Upper lobe of left lung (tissue), 6 donors: ENCODE data around the gene COX19. TPM values are rescaled to one million over a fixed set of nuclear protein-coding genes. Genes with fewer than 3 reads are reported as not detected.

Experiments
- ATAC-seq, 2 donors: fragments of 200-7000 bp; cut with Tn5 transposase; one replicate each; pipeline ENCODE4 v1.9.1; 2022; ENCODE audit warnings: mild to moderate bottlenecking in 2 of 2, moderate library complexity in 2 of 2; ENCODE audit not compliant: low FRiP score in 2 of 2
- DNase-seq, 2 donors: peaks; one replicate each; pipeline ENCODE4 v3.0.0-alpha.2; 2019 to 2020
- H3K27ac ChIP-seq, 4 donors: fragments of 200-600 bp; sonication (generic); one replicate each; pipeline ENCODE4 v1.5.1; 2016 to 2019
- H3K27me3 ChIP-seq, 4 donors: fragments of 200-600 bp; sonication (generic); one replicate each; pipeline ENCODE4 v1.5.1; 2017 to 2019
- H3K36me3 ChIP-seq, 4 donors: fragments of 200-600 bp; sonication (generic); one replicate each; pipeline ENCODE4 v1.5.1; 2016 to 2019
- H3K4me1 ChIP-seq, 4 donors: fragments of 200-600 bp; sonication (generic); one replicate each; pipeline ENCODE4 v1.5.1; 2018 to 2019
- H3K4me3 ChIP-seq, 4 donors: fragments of 200-600 bp; sonication (generic); one replicate each; pipeline ENCODE4 v1.5.1; 2017 to 2019; ENCODE audit warnings: mild to moderate bottlenecking in 2 of 4, moderate library complexity in 1 of 4
- H3K9me3 ChIP-seq, 4 donors: fragments of 200-600 bp; sonication (generic); one replicate each; pipeline ENCODE4 v1.5.1; 2018 to 2019
- EP300 ChIP-seq, 4 donors: sonication (generic); formaldehyde crosslinking; IDR thresholded peaks; one replicate each; pipeline ENCODE4 v1.5.1; 2017; ENCODE audit warnings: antibody characterized with exemption in 4 of 4, control low read depth in 2 of 4
- POLR2A ChIP-seq, 4 donors: fragments of 450-650 bp; IDR thresholded peaks; one replicate each; pipeline ENCODE4 v1.5.1; 2016 to 2017; ENCODE audit warnings: antibody characterized with exemption in 4 of 4, mild to moderate bottlenecking in 2 of 4
- POLR2AphosphoS5 ChIP-seq, 2 donors: sonication (generic); formaldehyde crosslinking; IDR thresholded peaks; one replicate each; pipeline ENCODE4 v1.5.1; 2017; ENCODE audit warnings: antibody characterized with exemption in 2 of 2
- WGBS, 2 donors: methylation state at CpG; one replicate each; pipeline ENCODE4 v1.1.5; 2017 to 2018; 5-methylcytosine and 5-hydroxymethylcytosine counted together
- total RNA-seq, 6 donors: library from RNA; depleted of rRNA in 4 of 6; stranded (reverse); fragments of >200 nt in 4 of 6; gene quantifications; one replicate each; pipeline versions ENCODE4 v1.1.0 to v1.2.1, GENCODE V29; 2016 to 2021
- TF ChIP-seq, protein P1 (sequence below), 6 experiments: fragments of 450-650 bp in 4 of 6; fragments of 200-600 bp in 2 of 6; sonication (generic) in 2 of 6; IDR thresholded peaks; one replicate each; pipeline ENCODE4 v1.5.1; 2016 to 2019; ENCODE audit warnings: antibody characterized with exemption in 6 of 6
- donor health status: DM: no; HTN: no; CAD: no; lungs with moderate emphysema.
- donor health status: DM: no; HTN: yes; CAD: no; lungs with severe emphysema.

The COX19 gene
- total RNA-seq, 6 donors from 2014 or later, result 9.1 to 25.1 (median 11.5) TPM

DNA sequence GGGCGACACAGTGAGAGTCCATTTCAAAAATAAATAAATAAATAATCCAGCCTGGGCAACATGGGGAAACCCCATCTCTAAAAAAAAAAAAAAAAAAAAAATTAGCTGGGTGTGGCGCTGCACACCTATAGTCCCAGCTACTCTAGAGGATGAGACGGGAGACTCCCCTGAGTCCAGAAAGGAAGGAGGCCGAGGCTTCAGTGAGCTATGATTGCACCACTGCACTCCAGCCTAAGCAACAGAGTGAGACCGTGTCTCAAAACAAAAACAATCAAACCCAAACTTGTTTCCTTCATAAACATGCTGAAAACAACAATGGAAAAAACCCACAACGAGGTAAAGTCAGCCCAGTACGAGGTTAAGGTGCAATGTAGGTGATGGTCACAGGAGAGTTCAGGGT lies 1.2 kb downstream of the COX19 start:
- no peak for ATAC-seq
- WGBS, 2 donors, result 31 to 35% methylated on average over 7 of the region's 7 CpGs
- TF ChIP-seq POLR2A (IDR thresholded peaks at IDR 0.05) (no peak), POLR2AphosphoS5 (IDR thresholded peaks at IDR 0.05) (no peak), EP300 (IDR thresholded peaks at IDR 0.05) (no peak)
- TF ChIP-seq, protein P1, sequence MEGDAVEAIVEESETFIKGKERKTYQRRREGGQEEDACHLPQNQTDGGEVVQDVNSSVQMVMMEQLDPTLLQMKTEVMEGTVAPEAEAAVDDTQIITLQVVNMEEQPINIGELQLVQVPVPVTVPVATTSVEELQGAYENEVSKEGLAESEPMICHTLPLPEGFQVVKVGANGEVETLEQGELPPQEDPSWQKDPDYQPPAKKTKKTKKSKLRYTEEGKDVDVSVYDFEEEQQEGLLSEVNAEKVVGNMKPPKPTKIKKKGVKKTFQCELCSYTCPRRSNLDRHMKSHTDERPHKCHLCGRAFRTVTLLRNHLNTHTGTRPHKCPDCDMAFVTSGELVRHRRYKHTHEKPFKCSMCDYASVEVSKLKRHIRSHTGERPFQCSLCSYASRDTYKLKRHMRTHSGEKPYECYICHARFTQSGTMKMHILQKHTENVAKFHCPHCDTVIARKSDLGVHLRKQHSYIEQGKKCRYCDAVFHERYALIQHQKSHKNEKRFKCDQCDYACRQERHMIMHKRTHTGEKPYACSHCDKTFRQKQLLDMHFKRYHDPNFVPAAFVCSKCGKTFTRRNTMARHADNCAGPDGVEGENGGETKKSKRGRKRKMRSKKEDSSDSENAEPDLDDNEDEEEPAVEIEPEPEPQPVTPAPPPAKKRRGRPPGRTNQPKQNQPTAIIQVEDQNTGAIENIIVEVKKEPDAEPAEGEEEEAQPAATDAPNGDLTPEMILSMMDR (IDR thresholded peaks at IDR 0.05), result no peak

DNA sequence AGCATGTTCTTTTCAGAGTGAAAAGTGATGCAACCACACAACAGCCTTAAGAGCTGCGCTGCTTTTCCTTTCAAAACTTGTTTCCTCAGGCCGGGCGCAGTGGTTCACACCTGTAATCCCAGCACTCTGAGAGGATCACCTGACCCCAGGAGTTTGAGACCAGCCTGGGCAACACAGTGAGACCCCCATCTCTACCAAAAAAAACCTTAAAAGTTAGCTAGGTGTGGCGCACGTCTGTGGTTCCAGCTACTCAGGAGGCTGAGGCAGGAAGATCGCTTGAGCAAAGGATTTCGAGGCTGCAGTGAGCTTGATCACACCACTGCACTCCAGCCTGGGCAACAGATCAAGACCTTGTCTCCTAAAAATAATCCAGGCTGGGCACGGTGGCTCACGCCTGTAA lies 2.0 kb downstream of the COX19 start:
- no peak overlapping the region for H3K4me3 ChIP-seq
- H3K4me1 ChIP-seq, result peaks cover 23 to 50% (median 27%) of the 10 kb centered on the region in 4 donors
- H3K36me3 ChIP-seq, result peaks cover 13 to 50% (median 39%) of the 10 kb centered on the region in 4 donors
- ATAC-seq, result no peak
- H3K27me3 ChIP-seq, result no peaks in the 10 kb centered on the region
- WGBS, 2 donors, result 86 to 94% methylated on average over 8 to 9 of the region's 9 CpGs
- TF ChIP-seq, protein P1 (IDR thresholded peaks at IDR 0.05), result no peak
- TF ChIP-seq EP300 (IDR thresholded peaks at IDR 0.05), result no peak
- TF ChIP-seq POLR2A (IDR thresholded peaks at IDR 0.05), result no peak
- no peak for TF ChIP-seq POLR2AphosphoS5 (IDR thresholded peaks at IDR 0.05)
- no peaks in the 10 kb centered on the region for H3K9me3 ChIP-seq
- H3K27ac ChIP-seq, result no peak overlapping the region
- DNase-seq, result no peak

More for the DNA sequence above, 1.2 kb downstream of the COX19 start:
- Histone ChIP-seq H3K4me3 (peak overlapping the region in 3 of 4 donors; percentile 90 to 100 (median 93)), H3K27me3 (no peaks in the 10 kb centered on the region), H3K36me3 (peaks cover 10 to 41% (median 30%) of the 10 kb centered on the region in 4 donors), H3K4me1 (peaks cover 23 to 44% (median 27%) of the 10 kb centered on the region in 4 donors), H3K27ac (peak overlapping the region in 3 of 4 donors; percentile 97 to 100 (median 97)), H3K9me3 (no peaks in the 10 kb centered on the region)
- no peak for DNase-seq

DNA sequence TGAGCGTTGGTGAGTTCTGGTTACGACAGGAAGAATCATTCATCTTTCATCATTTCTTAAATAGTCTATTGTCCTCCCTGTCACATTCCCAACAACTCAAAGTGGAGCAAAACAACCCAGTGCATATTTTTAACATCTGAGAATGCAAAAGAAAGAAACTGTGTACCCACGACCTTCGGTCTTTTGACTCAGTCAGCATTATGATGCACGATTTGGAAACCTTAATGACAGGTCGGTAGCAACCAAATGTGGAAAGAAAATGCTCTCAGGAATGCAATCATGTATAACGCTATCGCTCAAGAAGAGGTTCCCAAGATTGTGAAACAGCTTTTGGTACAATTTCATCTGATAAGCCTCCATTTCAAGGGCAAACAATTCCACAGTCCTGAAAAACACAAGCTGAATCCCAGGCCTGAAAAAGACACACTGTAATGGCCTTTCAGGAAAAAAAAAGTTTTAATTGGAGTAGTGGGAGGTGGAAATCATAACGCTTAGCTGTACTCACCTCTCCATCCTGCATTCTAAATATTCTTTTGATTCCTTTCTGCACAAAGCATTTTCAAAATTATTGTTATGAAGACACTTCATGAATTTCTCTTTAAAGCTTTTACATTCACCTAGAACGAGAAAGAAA lies 2.6 kb downstream of the COX19 start:
- peaks cover 23 to 50% (median 27%) of the 10 kb centered on the region in 4 donors for H3K4me1 ChIP-seq
- DNase-seq, result no peak
- peaks cover 16 to 55% (median 44%) of the 10 kb centered on the region in 4 donors for H3K36me3 ChIP-seq
- H3K27me3 ChIP-seq, result no peaks in the 10 kb centered on the region
- no peak overlapping the region for H3K27ac ChIP-seq
- WGBS, 2 donors, result 62 to 66% methylated on average over 10 of the region's 10 CpGs
- TF ChIP-seq, protein P1 (IDR thresholded peaks at IDR 0.05), result no peak
- TF ChIP-seq POLR2AphosphoS5 (IDR thresholded peaks at IDR 0.05) (no peak), EP300 (IDR thresholded peaks at IDR 0.05) (no peak), POLR2A (IDR thresholded peaks at IDR 0.05) (no peak)
- H3K4me3 ChIP-seq, result no peak overlapping the region
- no peaks in the 10 kb centered on the region for H3K9me3 ChIP-seq
- ATAC-seq, result no peak

DNA sequence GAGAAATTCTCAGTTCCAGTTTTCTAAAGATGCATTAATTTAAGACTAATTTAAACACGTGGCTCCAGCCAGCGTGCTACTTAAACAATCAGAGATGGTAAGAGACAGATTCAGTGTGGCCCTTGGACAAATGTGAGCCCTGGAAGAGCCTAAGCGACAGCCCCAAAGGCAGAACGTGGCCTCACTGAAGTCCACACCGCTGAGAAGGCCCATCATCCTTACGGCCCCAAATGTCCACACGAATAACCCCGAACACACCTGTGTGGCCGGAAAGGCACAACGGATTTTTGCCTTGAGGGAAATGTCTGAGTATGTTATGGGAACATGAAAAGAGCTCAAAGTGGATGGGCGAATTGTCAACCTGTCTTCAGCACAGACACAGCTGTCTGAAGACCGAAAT lies 3.2 kb downstream of the COX19 start:
- TF ChIP-seq EP300 (IDR thresholded peaks at IDR 0.05) (no peak), POLR2A (IDR thresholded peaks at IDR 0.05) (no peak), POLR2AphosphoS5 (IDR thresholded peaks at IDR 0.05) (no peak)
- TF ChIP-seq, protein P1 (IDR thresholded peaks at IDR 0.05), result no peak
- Histone ChIP-seq H3K4me1 (peaks cover 23 to 50% (median 27%) of the 10 kb centered on the region in 4 donors), H3K27me3 (no peaks in the 10 kb centered on the region), H3K4me3 (no peak overlapping the region), H3K36me3 (peaks cover 20 to 62% (median 50%) of the 10 kb centered on the region in 4 donors), H3K9me3 (no peaks in the 10 kb centered on the region), H3K27ac (no peak overlapping the region)
- 93% methylated on average over 12 of the region's 12 CpGs for WGBS, 2 donors
- ATAC-seq, result no peak
- no peak for DNase-seq

DNA sequence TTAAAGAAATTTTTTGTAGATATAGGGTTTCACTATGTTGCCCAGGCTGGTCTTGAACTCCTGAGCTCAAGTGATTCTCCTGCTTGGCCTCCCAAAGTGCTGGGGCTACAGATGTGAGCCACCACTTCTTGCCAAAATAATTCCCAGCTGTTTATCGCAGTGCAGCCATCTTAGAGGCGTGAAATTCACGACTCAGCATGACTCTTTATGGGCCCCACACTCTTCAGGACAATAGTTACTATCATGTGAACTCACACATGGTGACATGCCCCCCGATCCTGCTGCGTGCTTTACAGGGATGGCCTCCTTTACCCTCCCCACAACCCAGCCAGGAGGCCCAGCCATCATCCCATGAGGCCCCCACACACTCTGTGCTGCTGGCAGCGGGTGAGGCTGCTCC lies 4.6 kb downstream of the COX19 start:
- Histone ChIP-seq H3K36me3 (peaks cover 21 to 70% (median 57%) of the 10 kb centered on the region in 4 donors), H3K27me3 (no peaks in the 10 kb centered on the region), H3K4me1 (peaks cover 24 to 47% (median 28%) of the 10 kb centered on the region in 4 donors), H3K9me3 (no peaks in the 10 kb centered on the region), H3K27ac (no peak overlapping the region), H3K4me3 (no peak overlapping the region)
- no peak for TF ChIP-seq POLR2AphosphoS5 (IDR thresholded peaks at IDR 0.05)
- TF ChIP-seq EP300 (IDR thresholded peaks at IDR 0.05), result no peak
- TF ChIP-seq, protein P1 (IDR thresholded peaks at IDR 0.05), result no peak
- TF ChIP-seq POLR2A (IDR thresholded peaks at IDR 0.05), result no peak
- 87 to 90% methylated on average over 6 of the region's 6 CpGs for WGBS, 2 donors
- ATAC-seq (no peak), DNase-seq (no peak)
